ENCODE data around the gene NYAP1.
"Not testable (repeated sequence)": the region's sequence is repeated elsewhere in the genome, so short reads cannot be mapped to it uniquely, and the experiment has no call there.

Gene NYAP1

GRCh38 chr7:100515072-100515532 is 31.4 kb downstream of the NYAP1 start:
- no peak for DNase-seq

GRCh38 chr7:100516135-100516812 is 32.5 kb downstream of the NYAP1 start:
- no peak for DNase-seq

GRCh38 chr7:100517305-100517704 is 33.6 kb downstream of the NYAP1 start:
- no peak for DNase-seq

- DNase-seq, result no peak
Observed at GRCh38 chr7:100519580-100519979, 35.9 kb downstream of the NYAP1 start.

- DNase-seq, result no peak
Observed at GRCh38 chr7:100520138-100520537, 36.4 kb downstream of the NYAP1 start.

DNA sequence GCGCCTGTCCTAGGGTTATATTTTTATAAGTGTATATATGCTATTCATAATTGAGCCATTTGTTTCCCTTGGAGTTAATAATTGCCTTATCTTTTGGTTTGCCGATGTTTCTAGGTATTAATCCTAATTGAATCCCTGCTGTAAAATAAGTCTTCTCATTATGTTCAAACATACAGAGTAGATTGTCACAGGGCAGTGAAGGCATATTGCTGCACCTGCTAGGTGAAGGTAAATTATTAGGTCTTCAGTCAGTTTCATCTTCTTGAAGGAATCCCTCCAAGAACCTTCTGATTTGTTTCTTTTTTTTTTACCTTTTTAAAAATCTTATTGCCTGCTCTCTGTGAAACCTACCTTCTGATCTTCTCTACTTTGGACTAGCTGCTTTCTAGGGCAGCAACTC is 37.3 kb downstream of the NYAP1 start:
- no peak for DNase-seq

- DNase-seq, result not testable (repeated sequence)
Observed at GRCh38 chr7:100521909-100522593, 38.3 kb downstream of the NYAP1 start.

- DNase-seq, result not testable (repeated sequence)
Observed at GRCh38 chr7:100523192-100523591, 39.5 kb downstream of the NYAP1 start.

DNA sequence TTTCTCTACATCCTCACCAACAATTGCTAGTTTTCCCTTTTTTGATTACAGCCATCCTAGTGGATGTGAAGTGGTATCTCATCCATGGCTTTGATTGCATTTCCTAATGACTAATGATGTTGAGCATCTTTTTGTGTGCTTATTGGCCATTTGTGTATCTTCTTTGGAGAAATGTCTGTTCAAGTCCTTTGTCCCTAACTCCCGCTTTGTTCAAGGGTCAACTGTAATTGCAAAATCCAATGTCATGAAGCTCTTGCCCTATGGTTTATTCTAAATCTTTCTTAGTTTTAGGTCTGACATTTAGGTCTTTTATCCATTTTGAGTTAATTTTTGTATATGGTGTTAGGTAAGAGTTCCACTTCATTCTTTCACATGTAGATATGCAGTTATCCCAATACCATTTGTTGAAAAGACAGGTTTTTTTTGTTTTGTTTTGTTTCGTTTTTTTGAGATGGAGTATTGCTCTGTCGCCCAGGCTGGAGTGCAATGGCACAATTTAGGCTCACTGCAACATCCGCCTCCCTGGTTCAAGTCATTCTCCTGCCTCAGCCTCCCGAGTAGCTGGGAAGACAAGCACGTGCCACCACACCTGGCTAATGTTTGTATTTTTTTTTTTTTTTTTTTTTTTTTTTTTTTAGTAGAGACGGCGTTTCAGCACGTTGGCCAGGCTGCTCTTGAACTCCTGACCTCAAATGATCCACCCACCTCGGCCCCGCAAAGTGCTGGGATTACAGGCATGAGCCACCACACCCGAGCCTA is 44.6 kb downstream of the NYAP1 start:
- DNase-seq, result not testable (repeated sequence)

- DNase-seq, result no peak
Observed at GRCh38 chr7:100532165-100533022, 48.7 kb downstream of the NYAP1 start.

GRCh38 chr7:100535982-100536381 is 52.3 kb downstream of the NYAP1 start:
- DNase-seq, result not testable (repeated sequence)

GRCh38 chr7:100536695-100537094 is 53.0 kb downstream of the NYAP1 start:
- DNase-seq, result not testable (repeated sequence)

DNA sequence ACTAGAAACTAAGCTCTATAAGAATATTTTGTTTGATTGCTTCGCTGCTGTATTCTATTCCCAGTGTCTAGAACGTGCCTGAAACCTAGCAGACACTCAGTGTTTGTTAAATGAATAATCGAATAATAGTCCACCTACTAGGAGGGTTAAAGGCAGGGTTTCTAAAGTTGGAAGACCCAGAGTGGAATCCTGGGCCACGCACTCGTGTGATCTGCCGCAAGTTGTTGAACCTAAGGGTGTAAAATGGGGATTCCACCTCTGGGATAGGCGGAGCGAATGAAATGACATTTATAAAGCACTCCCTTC is 54.6 kb downstream of the NYAP1 start:
- DNase-seq, result no peak

GRCh38 chr7:100538654-100539435 is 55.1 kb downstream of the NYAP1 start, which contains the start of gene AGFG2:
Gene AGFG2 (plus strand): TSS chr7:100539203. CDS start chr7:100539347, 144 bp downstream.
- DNase-seq, result peak; percentile 100

DNA sequence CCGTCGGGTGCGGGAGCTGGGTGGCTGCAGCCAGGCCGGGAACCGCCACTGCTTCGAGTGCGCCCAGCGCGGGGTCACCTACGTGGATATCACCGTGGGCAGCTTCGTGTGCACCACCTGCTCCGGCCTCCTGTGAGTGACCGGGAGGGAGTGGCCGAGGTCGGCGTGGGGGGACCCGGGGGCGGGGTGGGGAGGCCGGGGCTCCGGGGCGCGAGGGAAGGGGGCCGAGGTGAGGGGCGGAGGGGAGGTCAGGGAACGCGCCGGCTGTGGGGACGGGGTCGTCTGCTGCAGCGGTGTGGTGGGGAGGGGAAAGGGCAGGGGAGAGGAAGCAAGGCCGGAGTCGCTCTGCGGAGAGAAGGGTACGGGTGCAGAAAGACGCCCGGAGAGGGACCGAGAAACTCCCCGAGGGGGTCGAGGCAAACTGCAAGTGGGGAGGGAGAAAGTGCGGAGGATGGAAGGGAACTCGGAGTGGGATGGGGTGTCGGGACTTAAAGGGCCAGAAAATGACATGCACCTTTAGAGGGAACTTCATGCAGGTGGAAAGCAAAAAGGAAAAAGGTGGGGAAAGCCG is 55.8 kb downstream of the NYAP1 start:
- DNase-seq, result no peak

- DNase-seq, result no peak
Observed at GRCh38 chr7:100540073-100540723, 56.5 kb downstream of the NYAP1 start.

DNA sequence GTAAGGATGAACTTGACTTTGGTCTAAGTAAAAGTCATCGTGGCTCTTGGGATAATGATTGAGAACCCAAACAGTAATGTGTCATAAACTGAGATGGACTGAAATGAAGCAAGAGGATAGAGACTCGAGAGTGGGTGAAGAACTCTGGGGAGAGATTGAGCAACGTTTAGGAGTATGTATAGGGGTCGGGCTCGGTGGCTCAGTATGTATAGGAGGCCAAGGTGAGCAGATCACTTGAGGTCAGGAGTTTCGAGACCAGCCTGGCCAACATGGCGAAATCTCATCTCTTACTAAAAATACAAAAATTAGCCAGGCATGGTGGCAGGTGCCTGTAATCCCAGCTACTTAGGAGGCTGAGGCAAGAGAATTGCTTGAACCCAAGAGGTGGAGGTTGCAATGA is 57.6 kb downstream of the NYAP1 start:
- not testable (repeated sequence) for DNase-seq

DNA sequence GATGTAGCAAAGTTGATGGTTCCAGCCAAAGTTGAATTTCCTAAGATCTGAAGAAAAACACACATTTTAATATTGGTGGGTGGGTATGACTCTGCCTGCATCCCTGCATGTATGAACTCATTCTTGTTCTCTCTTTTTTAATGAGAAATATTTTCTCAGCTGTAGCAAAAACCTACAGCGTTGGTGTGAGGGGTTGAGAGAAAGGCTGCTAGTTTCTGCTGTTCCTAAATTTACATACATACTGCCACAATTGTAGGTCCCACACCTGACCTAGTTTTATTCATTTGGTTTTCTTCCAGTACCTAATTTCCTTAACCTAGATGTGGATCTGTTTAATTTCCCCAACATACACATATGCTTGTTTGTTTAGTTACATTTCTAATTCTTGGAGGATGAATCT is 59.9 kb downstream of the NYAP1 start:
- no peak for DNase-seq

DNA sequence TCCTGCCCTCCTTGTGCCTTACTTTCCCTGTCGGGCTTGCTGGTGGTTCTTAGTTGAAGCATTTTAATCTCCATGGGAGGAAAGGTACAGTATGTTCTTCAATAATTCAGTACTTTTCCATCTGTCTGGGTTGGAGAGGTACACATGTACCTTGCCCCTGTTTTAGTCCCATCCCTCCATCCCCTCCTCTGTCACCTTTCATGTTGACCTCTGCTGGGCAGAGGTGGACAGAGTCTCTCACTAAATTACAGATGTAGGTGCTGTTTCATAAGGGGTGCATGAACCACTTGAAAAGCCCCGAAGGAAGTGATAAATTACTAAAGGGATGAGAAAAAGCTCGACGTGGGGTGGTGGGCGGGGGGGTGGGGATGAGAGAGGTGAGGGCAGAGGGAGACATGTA is 60.7 kb downstream of the NYAP1 start:
- DNase-seq, result no peak
